ENCODE results near the gene ARHGEF10L.

ARHGEF10L gene

DNA sequence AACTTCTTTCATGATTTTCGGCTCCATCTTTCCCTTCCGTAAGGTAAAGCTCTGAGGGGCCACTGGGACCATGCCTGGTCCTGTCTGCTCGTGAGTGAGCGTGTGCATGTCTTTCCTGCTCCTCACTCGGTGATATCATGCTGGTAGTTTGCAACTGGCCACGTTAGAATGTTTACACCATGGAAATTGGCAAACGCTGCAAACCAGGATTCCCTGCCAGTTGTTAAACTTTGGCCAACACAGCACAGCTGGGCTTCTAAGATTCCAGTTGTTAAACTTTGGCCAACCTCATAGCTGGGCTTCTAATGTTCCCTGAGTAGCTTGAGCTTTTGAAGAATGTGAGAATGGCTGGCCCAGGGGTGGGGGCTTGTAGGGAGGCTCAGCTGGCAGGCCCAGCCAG, 147.6 kb downstream of the ARHGEF10L start:
- no peak for DNase-seq

DNA sequence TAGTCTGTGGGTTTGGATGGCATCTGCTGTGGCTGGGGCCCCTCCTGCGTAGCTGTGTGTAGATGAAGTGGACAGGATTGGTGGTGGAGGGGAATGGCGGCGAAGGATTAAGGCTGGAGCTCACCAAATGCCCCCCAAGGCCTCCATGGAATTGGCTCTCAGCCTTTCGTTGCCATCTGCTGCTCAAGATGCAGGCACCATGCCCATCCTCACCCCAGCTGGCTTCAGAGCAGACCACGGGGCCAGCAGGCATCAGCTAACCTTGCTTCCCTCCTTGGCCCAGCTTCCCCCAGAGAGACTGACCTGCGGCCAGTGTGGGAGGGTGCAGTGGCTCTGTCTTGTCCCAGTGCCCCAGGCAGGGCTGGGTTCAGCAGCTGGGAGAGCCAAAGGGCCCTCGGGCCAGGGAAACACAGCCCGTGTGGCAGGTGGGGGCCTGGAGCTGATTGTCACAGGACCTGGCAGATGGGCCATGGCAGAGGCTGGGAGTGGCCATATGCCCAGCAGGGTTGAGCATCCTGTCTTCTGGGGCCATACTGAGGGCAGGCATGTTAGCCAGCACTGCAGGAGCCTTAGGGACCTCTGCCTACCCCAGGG, 148.8 kb downstream of the ARHGEF10L start:
- DNase-seq = peak; percentile 88 to 93

DNA sequence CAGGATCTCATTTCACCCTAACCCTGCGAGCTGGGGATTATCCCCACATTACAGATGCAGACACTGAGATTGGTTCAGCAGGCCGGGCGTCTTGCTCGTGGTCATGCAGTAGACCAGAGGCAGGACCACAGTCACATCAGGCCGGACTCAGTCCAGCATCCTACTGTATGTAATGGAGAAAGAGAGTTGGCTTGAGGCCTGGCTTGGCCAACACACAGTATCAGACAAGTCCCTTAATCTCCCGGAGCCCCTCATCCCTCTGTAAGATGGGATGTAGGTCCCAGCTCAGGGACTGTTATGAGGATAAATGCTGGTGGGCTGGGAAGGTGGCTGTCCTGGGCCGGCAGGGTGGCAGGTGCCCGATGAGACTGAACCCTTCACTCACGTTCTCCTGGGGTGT, 149.5 kb downstream of the ARHGEF10L start:
- no peak for DNase-seq

DNA sequence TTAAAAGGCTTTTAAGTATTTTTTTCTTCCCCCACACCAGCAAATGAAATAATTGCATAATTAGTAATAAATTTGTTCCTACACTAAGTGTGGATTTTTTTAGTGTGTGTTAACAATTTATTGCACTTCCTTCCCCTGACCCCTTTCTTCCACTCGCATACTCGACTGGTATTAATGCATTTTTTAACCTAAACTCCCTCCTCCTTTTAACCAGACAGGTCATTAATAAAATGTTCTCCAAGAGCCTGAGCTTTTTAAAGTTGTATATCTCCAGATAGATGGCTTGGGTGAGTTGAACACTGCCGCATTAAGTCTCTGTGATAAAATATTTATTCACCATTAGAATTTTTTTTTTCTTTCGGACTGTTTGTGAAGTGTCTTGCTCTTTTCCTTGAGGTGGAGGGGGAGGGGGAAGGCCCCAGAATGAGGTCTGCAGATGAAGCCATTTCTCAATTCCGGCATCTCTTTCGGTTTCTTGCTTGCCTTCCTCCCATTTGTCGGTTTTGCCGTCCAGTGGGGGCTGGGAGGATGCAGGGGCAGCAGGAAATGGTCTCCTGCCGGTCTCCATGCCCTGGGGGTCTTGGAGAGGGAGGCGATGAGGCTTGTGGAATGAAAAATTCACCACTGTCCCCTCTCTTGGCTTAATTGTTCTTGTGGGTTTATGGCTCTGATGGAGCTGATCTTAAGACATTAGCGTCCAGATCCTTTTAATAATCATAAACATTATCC, 151.6 kb downstream of the ARHGEF10L start:
- no peak for DNase-seq

DNA sequence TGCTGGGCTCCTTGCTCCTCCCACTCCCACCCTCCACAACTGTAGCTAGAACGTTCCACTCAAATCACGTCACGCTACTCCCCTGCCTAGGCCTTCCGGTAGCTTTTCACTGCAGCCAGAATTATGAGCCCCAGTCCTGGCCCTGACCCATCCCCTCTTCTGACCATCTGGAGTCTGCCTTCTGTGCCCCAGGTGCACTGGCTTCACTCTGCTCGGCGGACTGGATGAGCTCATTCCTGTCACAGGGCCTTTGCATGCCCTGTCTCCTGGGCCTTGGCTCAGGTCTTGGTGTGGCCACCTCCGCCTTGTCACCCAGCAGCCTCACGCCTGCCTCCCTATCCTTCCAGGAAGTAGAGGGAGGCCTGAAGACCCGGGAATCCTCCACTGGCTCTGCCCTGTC, 153.1 kb downstream of the ARHGEF10L start:
- peak in 1 of 2 experiments; percentile 64 for DNase-seq

DNA sequence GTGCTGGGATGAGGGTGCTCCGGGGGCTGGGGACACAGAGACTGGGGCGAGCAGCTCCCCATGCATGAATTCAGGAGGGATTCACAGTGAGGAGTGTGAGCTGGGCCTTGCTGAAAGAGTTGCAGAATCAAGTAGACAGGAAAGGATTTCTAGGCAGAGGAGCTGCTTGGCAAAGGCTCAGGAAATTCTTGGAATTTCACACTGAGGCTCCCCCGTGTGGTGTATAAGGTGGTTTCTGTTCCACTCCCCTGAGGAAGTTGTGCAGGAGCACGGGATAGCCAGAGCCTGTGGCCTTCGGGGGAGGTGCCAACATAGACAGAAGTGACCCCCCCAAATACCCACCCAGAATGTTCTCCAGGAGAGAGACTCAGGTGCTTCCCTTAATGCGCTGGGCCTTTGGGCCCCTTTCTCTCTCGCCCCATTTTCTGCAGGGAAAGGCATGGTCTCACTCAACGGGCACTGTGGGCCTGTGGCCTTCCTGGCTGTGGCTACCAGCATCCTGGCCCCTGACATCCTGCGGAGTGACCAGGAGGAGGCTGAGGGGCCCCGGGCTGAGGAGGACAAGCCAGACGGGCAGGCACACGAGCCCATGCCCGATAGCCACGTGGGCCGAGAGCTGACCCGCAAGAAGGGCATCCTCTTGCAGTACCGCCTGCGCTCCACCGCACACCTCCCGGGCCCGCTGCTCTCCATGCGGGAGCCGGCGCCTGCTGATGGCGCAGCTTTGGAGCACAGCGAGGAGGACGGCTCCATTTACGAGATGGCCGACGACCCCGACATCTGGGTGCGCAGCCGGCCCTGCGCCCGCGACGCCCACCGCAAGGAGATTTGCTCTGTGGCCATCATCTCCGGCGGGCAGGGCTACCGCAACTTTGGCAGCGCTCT, 157.2 kb downstream of the ARHGEF10L start:
- peak in 1 of 2 experiments; percentile 54 for DNase-seq

DNA sequence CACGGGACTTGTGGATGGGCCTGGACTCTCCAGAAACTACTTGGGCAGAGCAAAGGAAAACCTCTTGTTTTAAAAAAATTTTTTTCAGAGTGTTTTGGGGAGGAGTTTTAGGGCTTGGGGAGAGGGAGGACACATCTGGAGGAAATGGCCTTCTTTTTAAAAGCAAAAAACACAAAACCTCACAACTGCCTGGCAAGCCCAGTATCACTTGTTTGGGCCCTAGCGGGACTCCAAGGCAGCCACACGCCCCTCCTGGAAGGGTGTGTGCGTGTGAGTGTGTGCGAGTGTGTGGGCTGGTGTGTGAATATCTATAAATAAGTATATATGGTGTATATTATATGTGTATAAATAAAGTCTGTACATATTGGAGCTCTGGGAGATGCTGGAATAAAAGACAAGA, 158.0 kb downstream of the ARHGEF10L start:
- no peak for DNase-seq

DNA sequence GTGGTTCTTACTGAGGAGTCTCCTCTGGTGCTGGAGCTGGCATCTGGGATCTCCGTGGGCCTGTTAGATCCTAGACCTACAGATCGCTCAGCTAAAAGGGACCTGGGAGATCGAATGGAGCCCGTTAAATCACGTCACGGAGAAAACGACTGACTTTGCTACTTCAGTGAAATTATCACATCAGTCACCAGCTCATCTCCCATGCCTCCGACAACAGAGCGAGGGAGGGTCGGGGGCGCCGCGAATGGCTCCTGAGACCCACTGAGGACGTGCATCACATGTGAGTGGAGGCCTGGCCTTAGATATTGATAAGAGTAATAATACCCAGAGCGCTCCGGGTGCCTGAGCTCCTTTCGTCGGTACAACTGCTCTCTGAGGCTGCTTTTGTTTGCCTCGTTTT, 160.1 kb downstream of the ARHGEF10L start:
- no peak for DNase-seq

DNA sequence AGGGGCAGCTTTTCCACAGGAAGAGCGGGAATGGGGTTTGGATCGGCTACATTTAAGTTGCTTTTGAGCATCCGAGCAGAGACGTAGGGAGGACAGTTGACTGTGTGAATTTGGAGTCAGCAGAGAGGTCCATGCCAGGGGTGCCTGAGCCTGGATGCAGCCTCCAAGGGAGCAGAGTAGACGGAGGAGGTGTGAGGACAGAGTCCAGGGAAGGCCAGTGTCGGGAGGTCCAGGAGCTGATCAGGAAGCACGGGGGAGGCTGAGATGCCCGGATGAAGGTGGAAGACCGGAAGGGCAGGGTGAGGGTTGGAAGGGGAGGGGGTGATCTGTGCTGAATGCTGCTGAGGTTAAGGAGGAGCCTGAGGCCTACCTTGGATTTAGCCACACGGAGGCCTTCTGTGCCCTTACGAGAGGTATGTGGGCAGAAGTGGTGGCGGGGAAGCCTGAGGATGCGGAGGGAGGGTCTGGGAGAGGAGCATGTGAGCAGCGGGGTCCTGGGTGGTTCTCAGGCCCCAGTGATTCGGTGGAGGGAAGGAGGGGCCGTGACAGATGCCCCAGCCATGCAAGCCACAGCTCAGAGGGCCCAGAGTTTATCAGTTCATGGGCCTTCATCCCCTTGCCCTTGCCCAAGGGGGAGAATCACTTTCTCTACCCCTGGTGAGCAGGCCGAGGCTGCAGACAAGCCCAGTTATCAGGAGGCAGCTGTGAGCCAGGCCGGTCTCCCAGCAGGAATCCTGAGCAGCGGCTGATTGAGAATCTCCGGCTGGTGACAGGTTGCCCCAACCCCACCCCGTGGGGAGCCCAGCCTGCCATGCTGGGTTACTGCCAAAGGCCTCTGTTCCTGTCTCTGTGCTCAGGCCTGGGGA, 161.7 kb downstream of the ARHGEF10L start:
- no peak for DNase-seq

DNA sequence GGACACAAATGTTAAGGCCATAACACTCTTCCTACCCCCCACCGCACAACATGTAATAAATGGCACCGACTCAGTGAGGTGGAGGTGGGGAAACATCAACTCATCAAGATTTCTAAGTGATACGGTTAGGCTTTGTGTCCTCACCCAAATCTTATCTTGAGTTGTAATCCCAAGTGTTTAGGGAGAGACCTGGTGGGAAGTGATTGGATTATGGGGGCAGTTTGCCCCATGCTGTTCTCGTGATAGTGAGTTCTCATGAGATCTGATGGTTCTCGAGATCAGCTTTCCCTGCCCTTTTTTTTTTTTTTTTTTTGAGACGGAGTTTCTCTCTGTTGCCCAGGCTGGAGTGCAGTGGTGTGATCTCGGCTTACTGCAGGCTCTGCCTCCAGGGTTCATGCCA, 164.7 kb downstream of the ARHGEF10L start:
- DNase-seq = no peak

DNA sequence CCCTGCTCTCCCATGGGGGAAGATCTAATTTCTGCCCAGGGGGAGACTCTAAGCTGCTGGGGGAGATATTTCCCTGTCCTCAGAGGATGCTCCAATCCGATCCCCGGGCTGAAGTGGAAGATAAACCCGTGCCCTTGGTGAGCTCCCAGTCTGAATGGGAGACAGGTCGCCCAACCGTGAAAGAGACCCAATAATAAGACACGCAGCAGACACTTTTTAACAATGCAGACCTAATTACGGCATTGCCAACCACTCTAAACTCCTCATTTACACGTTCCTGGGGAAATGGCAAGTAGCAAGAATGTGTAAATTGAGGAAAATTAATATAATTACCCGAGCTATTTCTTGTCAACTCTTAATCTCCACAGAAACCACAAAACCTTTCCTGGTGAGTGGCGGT, 166.9 kb downstream of the ARHGEF10L start:
- no peak for DNase-seq

DNA sequence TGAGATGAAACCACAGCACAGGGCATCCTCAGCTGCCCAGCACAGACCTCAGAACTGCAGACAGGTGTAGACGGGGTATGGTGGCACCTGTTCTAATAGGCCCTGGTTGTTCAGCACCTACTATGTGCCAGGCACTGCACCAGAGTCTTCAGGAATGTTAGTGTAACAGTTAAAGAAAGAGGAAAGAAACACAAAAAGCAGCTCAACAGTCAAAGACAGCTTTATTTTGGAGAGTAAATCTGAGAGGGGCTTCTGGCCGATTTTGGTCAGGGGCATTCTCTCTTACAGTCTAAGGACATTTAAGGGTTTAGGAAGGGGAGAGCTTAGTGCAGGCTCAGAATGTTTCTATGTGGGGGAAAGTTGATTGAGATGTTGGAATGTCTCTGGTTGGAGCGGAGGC, 170.5 kb downstream of the ARHGEF10L start:
- no peak for DNase-seq

DNA sequence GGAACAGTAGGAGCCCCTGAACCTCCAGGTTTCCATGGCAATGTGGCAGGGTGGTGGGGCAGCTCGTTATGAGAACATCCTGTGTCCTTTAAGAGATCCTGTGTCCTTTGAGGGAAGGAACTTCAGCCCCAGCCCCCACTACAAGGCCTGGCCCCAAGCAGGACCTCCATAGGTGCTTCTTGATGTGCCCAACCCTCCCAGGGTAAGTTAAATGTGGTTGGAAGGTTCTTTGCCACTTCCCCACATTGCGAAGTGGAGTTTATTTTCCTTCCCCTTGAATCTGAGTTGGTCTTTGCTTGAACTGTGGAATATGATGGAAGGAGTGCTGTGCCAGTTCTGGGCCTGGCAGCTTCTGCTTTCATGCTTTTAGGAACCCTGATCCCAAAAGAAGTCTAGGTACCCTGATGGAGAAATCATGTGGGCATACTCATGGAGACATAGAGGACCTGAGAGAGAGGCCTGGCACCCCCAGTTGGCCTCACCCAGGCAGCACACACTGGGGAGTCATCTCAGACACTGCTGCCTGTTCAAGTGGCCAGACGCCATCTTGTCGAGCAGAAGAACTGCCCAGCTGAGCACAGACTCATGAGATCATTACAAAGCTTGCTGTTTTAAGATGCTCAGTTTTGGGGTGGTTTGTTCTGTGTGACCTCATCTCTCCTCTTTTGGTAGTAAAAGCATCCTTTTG, 171.5 kb downstream of the ARHGEF10L start:
- no peak for DNase-seq

DNA sequence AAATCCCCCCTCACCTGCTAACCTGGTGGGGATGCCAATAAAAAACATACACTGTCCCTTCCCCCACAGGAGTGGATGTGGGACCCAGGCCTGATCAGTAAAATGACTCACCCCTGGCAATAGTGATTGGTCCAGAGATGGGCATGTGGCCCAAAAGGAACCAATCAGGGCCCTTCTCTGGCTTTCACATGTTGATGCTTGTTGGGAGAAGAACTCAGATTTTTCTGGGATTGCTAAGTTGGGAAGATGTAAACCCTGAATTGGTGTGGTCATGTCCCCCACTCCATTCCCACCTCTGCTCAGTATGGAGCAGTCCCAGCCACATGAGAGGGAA, 172.0 kb downstream of the ARHGEF10L start:
- no peak for DNase-seq

DNA sequence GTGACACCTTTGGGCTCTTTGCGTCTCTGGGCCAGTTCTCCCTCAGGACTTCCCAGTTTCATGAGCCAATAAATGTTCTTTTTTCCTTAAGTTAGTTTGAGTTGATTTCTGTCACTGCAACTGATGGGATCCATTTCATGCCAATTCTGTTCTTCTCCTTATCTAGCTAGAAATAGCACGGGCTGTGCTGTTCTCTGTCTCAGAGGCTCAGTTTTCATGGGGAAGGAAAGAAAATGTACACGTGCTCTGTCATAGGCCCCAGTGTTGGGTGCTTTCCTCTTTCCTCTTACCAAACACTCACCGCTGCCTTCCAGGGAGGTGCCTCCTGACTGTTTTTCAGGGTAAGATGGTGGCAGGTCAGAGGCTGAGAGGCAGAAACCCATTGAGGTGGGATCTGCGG, 172.4 kb downstream of the ARHGEF10L start:
- no peak for DNase-seq

DNA sequence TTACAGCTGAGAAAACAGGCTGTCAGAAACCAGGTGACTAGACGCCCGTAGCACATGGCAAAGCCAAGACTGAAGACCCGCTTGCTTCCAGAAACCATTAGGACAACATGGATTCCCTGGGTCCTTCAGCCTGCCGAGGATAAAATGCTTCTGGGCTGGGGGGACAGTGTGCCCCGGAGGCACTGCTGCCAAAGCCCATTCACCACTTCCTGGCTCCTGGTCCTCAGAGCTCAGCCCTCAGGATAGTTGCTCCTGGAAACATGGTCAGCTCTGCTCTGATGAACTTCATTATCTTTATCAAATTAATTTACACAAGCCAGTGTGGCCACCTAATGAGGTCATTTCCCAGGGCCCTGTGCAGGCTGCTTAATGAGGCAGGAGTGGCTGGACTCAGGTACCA, 174.5 kb downstream of the ARHGEF10L start:
- no peak for DNase-seq

DNA sequence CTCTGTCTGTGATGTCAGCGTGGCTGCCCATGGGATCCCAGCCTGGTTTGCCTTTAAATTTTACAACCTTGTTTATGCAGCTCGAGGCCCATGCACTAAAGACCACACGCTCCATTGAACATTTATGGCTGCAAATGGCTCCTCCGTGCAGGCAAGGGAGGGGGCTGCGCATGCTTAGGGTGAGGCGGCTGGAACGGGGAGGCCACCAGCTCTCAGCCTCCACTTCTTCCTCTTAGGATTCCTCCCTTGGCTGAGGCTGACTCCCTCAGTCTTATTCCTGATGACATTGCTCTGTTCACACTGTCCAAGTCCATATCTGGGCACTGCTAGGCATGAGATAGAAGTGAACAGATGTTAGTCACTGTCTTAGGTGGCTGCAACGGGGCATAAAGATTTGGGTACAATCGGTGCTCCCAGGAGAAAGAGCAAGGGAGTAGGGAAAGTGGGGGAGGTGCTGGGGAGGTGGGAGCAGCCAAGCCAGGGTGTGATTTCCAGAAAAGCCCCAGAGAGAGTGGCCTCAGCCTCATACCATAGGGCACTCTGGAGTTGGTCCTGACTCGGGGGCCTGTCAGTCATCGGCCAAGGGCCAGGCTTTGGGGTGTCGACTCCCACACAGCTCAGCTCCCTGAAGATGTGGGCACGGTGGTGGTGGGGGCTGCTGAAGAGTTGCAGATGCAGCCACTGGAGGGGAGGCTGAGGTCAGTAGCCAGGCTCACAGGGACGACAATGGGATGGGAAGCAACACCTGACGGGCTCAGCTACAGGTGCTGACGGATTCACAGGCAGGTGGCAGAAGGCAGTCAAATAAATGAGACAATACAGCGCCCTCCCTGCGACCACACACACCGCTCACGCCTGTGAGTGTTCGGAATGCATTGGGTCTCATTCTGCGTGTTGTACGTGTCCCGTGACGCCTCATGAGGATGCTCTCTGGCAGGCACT, 178.4 kb downstream of the ARHGEF10L start:
- DNase-seq = no peak

DNA sequence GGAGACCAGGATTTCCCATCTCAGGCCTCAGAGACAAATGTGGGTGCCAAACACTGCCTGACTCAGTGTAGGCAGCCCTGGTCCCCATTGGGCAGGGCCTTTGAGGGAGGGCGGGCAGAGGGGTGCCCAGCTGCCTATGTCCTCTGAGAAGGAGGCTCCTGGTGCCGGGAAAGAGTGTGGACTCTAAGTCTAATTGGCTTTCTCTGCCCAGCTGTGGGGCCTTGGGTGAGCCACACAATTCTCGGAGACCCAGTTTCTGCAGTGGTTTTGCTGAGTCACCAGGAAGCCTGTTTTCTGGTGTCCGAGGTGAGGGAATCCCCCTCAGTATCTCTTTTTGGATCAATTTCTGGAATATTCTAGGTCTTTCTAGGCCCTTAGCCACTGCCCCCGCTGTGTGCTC, 180.4 kb downstream of the ARHGEF10L start:
- DNase-seq = no peak

DNA sequence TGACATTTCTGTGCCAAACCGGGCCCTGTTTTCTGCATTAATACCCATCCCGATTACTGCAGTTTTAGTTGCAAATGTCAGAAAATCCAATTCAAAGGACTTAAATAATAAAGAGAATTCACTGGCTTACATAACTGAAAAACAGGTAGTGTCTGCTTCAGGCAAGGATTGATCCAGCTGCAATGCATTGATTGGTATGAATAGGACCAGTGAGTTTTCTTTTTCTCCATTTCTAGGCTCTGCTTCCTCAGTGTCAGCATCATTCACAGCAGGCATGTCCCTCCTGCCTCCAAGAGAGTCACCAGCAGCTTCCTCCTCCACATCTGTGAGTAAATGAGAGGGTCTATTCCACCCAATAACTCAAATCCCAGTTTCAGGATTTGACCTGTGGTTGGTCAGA, 181.9 kb downstream of the ARHGEF10L start:
- DNase-seq = no peak

DNA sequence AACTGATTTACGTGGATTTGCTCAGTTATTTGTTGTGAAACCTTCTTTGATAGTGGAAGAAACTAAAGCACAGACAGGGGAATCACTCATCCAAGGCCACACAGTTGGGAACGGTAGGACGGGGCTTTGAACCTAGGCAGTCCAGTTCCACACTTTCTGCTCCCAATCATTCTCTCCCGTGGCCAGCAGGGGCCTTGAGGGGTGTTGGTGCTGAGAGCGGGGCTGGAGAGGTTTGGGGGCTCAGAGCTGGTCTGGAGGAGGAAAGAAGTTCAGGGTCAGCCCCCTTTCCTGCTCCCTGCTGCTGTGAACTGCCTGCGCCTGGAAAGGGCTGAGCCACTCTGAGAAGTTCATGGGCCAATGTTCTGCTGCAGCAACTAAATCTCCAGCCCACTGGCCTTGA, 184.2 kb downstream of the ARHGEF10L start:
- no peak for DNase-seq

DNA sequence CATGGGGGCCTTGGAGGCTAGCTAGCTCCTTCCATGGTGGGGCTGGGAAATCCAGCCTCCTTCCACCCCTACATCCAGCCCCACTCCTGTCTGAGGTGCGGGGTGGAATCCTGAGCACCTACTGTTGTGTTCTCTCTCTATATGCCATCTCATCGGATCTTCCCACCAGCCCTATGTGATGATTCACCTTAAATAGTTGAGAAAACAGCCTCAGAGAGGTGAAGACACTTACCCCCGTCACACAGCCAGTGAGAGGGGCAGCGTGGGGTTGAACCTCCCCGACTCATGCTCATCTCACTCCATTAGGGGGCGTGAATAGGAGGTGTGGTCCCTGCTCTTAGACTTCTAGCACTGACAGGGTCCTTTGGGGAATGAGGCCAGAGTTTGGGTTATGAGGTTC, 184.7 kb downstream of the ARHGEF10L start:
- no peak for DNase-seq

Measured in cerebellar nuclear complex (tissue), 1 donor.